WTC11 (cell line): ENCODE measurements around the gene CCDC57. TPM values are rescaled to one million over a fixed set of nuclear protein-coding genes. Genes with fewer than 3 reads are reported as not detected.

Experiments used
- ATAC-seq: fragments of 200-7000 bp; cut with Tn5 transposase; 2 replicates; pipeline ENCODE4 v1.10.0; 2021; ENCODE audit warnings: mild to moderate bottlenecking, moderate library complexity
- CTCF ChIA-PET: fragments of 300-600 bp; sonication (Branson Sonifier 250); formaldehyde crosslinking; loops from one replicate; lab custom pipeline; 2021; ENCODE audit warnings: antibody characterized with exemption; lab: Charles Lee
- POLR2A ChIA-PET: fragments of 350-600 bp; sonication (Branson Sonifier 250); formaldehyde crosslinking; loops from one replicate; lab custom pipeline; 2021; ENCODE audit warnings: antibody characterized with exemption; lab: Charles Lee
- DNase-seq: peaks from one replicate; pipeline ENCODE4 v3.0.0; 2021; ENCODE audit warnings: low spot score
- H3K27ac Mint-ChIP-seq: 2 replicates; pipeline ENCODE4 v1.8.0; 2021; ENCODE audit warnings: mixed read lengths
- H3K27me3 Mint-ChIP-seq: 2 replicates; pipeline ENCODE4 v1.8.0; 2021; ENCODE audit warnings: low read depth, mild to moderate bottlenecking, moderate library complexity, mixed read lengths
- H3K36me3 Mint-ChIP-seq: 2 replicates; pipeline ENCODE4 v1.8.0; 2021; ENCODE audit warnings: mixed read lengths
- H3K4me1 Mint-ChIP-seq: 2 replicates; pipeline ENCODE4 v1.8.0; 2022; ENCODE audit warnings: mixed read lengths
- H3K4me3 Mint-ChIP-seq: 2 replicates; pipeline ENCODE4 v1.8.0; 2021; ENCODE audit warnings: mild to moderate bottlenecking, moderate library complexity, mixed read lengths
- H3K9me3 Mint-ChIP-seq: 2 replicates; pipeline ENCODE4 v1.8.0; 2021; ENCODE audit warnings: mixed read lengths
- CREB1 ChIP-seq: sonication (generic); formaldehyde crosslinking; IDR thresholded peaks from 2 replicates; pipeline ENCODE4 v1.8.0; 2023; ENCODE audit warnings: mild to moderate bottlenecking, missing genetic modification reagents
- JAZF1 ChIP-seq: fragments of 250-450 bp; sonication (Bioruptor Pico); IDR thresholded peaks from 2 replicates; pipeline ENCODE4 v1.9.0; 2021; ENCODE audit warnings: moderate library complexity, mild to moderate bottlenecking, inconsistent platforms
- NFATC4 ChIP-seq: fragments of 250-450 bp; sonication (Bioruptor Pico); IDR thresholded peaks from 2 replicates; pipeline ENCODE4 v1.9.0; 2021; ENCODE audit warnings: mild to moderate bottlenecking
- SMAD4 ChIP-seq: sonication (generic); formaldehyde crosslinking; IDR thresholded peaks from 2 replicates; pipeline ENCODE4 v1.8.0; 2022; ENCODE audit warnings: mild to moderate bottlenecking, missing genetic modification reagents
- TP53 ChIP-seq: sonication (generic); formaldehyde crosslinking; IDR thresholded peaks from 2 replicates; pipeline ENCODE4 v1.8.1; 2023; ENCODE audit warnings: mild to moderate bottlenecking, missing genetic modification reagents
- ZBTB21 ChIP-seq: sonication (generic); formaldehyde crosslinking; IDR thresholded peaks from 2 replicates; pipeline ENCODE4 v1.8.1; 2023; ENCODE audit warnings: mild to moderate bottlenecking, missing genetic modification reagents, borderline replicate concordance
- ZNF121 ChIP-seq: sonication (generic); formaldehyde crosslinking; IDR thresholded peaks from 2 replicates; pipeline ENCODE4 v1.8.0; 2023; ENCODE audit warnings: missing genetic modification reagents
- ZNF396 ChIP-seq: fragments of 250-450 bp; sonication (Bioruptor Pico); IDR thresholded peaks from 2 replicates; pipeline ENCODE4 v1.8.0; 2021; ENCODE audit warnings: mild to moderate bottlenecking, moderate library complexity, borderline replicate concordance
- ZNF423 ChIP-seq: fragments of 250-450 bp; sonication (Bioruptor Pico); IDR thresholded peaks from 2 replicates; pipeline ENCODE4 v2.1.2; 2022; ENCODE audit warnings: mild to moderate bottlenecking, moderate library complexity
- total RNA-seq: library from RNA; stranded (reverse); gene quantifications from 3 replicates; pipeline ENCODE4 v1.2.3, GENCODE V29; 2021
- TF ChIP-seq, protein P1 (sequence below): sonication (generic); formaldehyde crosslinking; IDR thresholded peaks from 2 replicates; pipeline ENCODE4 v1.8.0; 2022; ENCODE audit warnings: mild to moderate bottlenecking, missing genetic modification reagents
- TF ChIP-seq, protein P2 (sequence below): fragments of 250-450 bp; sonication (Bioruptor Pico); IDR thresholded peaks from 2 replicates; pipeline ENCODE4 v1.9.0; 2021; ENCODE audit warnings: mild to moderate bottlenecking, borderline replicate concordance
- TF ChIP-seq, protein P3 (sequence below): sonication (generic); formaldehyde crosslinking; IDR thresholded peaks from 2 replicates; pipeline ENCODE4 v1.8.1; 2023; ENCODE audit warnings: mild to moderate bottlenecking, missing genetic modification reagents
- TF ChIP-seq, protein P4 (sequence below): sonication (generic); formaldehyde crosslinking; conservative IDR thresholded peaks from 2 replicates; pipeline ENCODE4 v1.8.1; 2023; ENCODE audit warnings: mild to moderate bottlenecking, low read depth, missing genetic modification reagents, moderate library complexity
- TF ChIP-seq, protein P5 (sequence below): sonication (generic); formaldehyde crosslinking; IDR thresholded peaks from 2 replicates; pipeline ENCODE4 v1.8.0; 2022; ENCODE audit warnings: mild to moderate bottlenecking, missing genetic modification reagents
- TF ChIP-seq, protein P6 (sequence below): sonication (generic); formaldehyde crosslinking; IDR thresholded peaks from 2 replicates; pipeline ENCODE4 v1.8.0; 2022; ENCODE audit warnings: mild to moderate bottlenecking, missing genetic modification reagents
- TF ChIP-seq, protein P7 (sequence below): sonication (generic); formaldehyde crosslinking; IDR thresholded peaks from 2 replicates; pipeline ENCODE4 v1.8.1; 2023; ENCODE audit warnings: mild to moderate bottlenecking, missing genetic modification reagents, moderate library complexity
- TF ChIP-seq, protein P8 (sequence below): sonication (generic); formaldehyde crosslinking; conservative IDR thresholded peaks from 2 replicates; pipeline ENCODE4 v1.8.1; 2022; ENCODE audit warnings: mild to moderate bottlenecking, missing genetic modification reagents
- TF ChIP-seq, protein P9 (sequence below): fragments of 250-450 bp; sonication (Bioruptor Pico); IDR thresholded peaks from 2 replicates; pipeline ENCODE4 v1.9.0; 2021; ENCODE audit warnings: moderate library complexity, mild to moderate bottlenecking, inconsistent platforms, borderline replicate concordance

Gene CCDC57
- total RNA-seq, 1 experiment from 2014 or later, result 20.0 TPM

DNA sequence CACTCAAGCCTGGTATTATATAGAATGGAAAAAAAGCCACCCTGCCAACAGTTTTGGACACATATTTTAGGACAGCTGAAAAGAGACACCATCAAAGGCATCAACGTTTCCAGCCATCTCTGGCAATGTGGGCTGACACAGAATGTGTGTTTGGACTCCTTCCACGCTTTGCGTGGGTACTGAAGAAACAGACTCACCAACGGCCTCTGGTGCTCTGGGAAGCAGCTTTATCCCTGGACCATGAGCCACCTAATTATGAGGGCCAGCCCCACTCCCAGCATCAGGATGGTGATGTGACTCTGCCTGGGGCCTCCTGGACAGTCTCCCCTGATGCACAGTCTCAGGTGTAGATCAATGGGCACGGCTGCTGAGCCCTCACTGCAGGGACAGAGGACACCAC, 27.9 kb downstream of the CCDC57 start:
- ATAC-seq, result no peak
- CTCF ChIA-PET, result no interaction called here
- H3K27me3 Mint-ChIP-seq, result peaks cover 17% of the 10 kb centered on the region
- peaks cover 12% of the 10 kb centered on the region; the same call in 1 of the 2 replicates for H3K36me3 Mint-ChIP-seq
- H3K4me1 Mint-ChIP-seq, result no peaks in the 10 kb centered on the region
- H3K9me3 Mint-ChIP-seq, result no peaks in the 10 kb centered on the region
- no peak overlapping the region for H3K27ac Mint-ChIP-seq
- POLR2A ChIA-PET, result no interaction called here
- TF ChIP-seq, protein P1, sequence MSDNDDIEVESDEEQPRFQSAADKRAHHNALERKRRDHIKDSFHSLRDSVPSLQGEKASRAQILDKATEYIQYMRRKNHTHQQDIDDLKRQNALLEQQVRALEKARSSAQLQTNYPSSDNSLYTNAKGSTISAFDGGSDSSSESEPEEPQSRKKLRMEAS, result no peak
- TF ChIP-seq, protein P2, sequence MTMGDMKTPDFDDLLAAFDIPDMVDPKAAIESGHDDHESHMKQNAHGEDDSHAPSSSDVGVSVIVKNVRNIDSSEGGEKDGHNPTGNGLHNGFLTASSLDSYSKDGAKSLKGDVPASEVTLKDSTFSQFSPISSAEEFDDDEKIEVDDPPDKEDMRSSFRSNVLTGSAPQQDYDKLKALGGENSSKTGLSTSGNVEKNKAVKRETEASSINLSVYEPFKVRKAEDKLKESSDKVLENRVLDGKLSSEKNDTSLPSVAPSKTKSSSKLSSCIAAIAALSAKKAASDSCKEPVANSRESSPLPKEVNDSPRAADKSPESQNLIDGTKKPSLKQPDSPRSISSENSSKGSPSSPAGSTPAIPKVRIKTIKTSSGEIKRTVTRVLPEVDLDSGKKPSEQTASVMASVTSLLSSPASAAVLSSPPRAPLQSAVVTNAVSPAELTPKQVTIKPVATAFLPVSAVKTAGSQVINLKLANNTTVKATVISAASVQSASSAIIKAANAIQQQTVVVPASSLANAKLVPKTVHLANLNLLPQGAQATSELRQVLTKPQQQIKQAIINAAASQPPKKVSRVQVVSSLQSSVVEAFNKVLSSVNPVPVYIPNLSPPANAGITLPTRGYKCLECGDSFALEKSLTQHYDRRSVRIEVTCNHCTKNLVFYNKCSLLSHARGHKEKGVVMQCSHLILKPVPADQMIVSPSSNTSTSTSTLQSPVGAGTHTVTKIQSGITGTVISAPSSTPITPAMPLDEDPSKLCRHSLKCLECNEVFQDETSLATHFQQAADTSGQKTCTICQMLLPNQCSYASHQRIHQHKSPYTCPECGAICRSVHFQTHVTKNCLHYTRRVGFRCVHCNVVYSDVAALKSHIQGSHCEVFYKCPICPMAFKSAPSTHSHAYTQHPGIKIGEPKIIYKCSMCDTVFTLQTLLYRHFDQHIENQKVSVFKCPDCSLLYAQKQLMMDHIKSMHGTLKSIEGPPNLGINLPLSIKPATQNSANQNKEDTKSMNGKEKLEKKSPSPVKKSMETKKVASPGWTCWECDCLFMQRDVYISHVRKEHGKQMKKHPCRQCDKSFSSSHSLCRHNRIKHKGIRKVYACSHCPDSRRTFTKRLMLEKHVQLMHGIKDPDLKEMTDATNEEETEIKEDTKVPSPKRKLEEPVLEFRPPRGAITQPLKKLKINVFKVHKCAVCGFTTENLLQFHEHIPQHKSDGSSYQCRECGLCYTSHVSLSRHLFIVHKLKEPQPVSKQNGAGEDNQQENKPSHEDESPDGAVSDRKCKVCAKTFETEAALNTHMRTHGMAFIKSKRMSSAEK (CRISPR knock-in tag), result no peak
- TF ChIP-seq, protein P3, sequence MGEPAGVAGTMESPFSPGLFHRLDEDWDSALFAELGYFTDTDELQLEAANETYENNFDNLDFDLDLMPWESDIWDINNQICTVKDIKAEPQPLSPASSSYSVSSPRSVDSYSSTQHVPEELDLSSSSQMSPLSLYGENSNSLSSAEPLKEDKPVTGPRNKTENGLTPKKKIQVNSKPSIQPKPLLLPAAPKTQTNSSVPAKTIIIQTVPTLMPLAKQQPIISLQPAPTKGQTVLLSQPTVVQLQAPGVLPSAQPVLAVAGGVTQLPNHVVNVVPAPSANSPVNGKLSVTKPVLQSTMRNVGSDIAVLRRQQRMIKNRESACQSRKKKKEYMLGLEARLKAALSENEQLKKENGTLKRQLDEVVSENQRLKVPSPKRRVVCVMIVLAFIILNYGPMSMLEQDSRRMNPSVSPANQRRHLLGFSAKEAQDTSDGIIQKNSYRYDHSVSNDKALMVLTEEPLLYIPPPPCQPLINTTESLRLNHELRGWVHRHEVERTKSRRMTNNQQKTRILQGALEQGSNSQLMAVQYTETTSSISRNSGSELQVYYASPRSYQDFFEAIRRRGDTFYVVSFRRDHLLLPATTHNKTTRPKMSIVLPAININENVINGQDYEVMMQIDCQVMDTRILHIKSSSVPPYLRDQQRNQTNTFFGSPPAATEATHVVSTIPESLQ (CRISPR knock-in tag), result no peak
- no peak for TF ChIP-seq ZBTB21 (CRISPR knock-in tag)
- TF ChIP-seq SMAD4, result no peak
- TF ChIP-seq, protein P4, sequence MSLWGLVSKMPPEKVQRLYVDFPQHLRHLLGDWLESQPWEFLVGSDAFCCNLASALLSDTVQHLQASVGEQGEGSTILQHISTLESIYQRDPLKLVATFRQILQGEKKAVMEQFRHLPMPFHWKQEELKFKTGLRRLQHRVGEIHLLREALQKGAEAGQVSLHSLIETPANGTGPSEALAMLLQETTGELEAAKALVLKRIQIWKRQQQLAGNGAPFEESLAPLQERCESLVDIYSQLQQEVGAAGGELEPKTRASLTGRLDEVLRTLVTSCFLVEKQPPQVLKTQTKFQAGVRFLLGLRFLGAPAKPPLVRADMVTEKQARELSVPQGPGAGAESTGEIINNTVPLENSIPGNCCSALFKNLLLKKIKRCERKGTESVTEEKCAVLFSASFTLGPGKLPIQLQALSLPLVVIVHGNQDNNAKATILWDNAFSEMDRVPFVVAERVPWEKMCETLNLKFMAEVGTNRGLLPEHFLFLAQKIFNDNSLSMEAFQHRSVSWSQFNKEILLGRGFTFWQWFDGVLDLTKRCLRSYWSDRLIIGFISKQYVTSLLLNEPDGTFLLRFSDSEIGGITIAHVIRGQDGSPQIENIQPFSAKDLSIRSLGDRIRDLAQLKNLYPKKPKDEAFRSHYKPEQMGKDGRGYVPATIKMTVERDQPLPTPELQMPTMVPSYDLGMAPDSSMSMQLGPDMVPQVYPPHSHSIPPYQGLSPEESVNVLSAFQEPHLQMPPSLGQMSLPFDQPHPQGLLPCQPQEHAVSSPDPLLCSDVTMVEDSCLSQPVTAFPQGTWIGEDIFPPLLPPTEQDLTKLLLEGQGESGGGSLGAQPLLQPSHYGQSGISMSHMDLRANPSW (CRISPR knock-in tag), result no peak
- TF ChIP-seq, all 79 proteins: peak for 0
- no peak overlapping the region for H3K4me3 Mint-ChIP-seq
- DNase-seq, result no peak

DNA sequence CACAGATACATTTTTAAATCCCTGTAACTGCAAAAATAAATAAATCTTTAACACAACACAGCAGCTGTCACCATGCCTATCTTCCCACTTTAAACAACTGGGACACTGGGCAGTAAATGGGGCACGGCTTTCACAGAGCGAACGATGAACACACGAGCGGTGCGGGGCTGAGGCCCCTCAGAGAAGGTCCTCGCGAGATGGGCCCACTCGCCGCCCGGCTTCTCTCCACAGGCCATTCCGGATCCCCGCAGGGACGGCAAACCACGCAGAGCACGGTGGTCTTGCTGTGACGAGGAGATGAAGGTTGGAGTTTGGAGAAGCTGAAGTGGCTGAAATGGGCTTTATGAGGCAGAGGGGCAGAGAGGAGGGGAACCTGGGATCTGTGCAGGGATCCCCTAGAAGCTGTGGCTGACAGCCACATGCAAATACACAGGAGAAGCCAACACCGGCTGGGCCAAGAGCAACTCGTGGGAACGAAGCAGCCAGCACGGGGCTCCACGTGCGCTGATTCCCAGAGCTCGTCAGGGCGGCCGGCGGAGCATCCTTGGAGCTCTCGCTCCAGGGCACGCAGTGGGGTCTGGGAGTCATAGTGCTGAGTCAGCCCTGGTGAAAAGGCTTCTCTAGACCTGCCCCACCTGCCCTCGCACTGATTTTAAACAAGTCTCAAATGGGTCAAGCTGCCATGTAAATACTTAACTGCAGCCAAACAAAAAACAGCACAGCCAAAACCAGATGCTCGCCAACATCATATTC, 31.7 kb downstream of the CCDC57 start:
- Mint-ChIP-seq H3K4me1 (0 out of 2 replicates have a peak, but pooled peaks cover 3% of the 10 kb centered on the region), H3K4me3 (no peak overlapping the region), H3K27me3 (peaks cover 55% of the 10 kb centered on the region), H3K27ac (no peak overlapping the region), H3K36me3 (peaks cover 25% of the 10 kb centered on the region), H3K9me3 (no peaks in the 10 kb centered on the region)
- ChIA-PET POLR2A (no interaction called here), CTCF (interaction anchor here (0.6 to 2.0 kb wide), 3 partner anchors 22 to 161 kb away, joined by 4 to 6 read pairs (median 5); no protein-coding TSS in a partner anchor)
- ATAC-seq (no peak), DNase-seq (no peak)
- no peak for TF ChIP-seq ZNF121 (CRISPR knock-in tag)
- TF ChIP-seq TP53 (CRISPR knock-in tag), result no peak
- no peak for TF ChIP-seq ZNF423 (CRISPR knock-in tag)
- TF ChIP-seq, protein P5, sequence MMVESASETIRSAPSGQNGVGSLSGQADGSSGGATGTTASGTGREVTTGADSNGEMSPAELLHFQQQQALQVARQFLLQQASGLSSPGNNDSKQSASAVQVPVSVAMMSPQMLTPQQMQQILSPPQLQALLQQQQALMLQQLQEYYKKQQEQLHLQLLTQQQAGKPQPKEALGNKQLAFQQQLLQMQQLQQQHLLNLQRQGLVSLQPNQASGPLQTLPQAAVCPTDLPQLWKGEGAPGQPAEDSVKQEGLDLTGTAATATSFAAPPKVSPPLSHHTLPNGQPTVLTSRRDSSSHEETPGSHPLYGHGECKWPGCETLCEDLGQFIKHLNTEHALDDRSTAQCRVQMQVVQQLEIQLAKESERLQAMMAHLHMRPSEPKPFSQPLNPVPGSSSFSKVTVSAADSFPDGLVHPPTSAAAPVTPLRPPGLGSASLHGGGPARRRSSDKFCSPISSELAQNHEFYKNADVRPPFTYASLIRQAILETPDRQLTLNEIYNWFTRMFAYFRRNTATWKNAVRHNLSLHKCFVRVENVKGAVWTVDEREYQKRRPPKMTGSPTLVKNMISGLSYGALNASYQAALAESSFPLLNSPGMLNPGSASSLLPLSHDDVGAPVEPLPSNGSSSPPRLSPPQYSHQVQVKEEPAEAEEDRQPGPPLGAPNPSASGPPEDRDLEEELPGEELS, result no peak
- TF ChIP-seq JAZF1 (CRISPR knock-in tag), result no peak
- TF ChIP-seq CREB1 (CRISPR knock-in tag), result no peak
- TF ChIP-seq NFATC4, result no peak
- TF ChIP-seq, protein P6, sequence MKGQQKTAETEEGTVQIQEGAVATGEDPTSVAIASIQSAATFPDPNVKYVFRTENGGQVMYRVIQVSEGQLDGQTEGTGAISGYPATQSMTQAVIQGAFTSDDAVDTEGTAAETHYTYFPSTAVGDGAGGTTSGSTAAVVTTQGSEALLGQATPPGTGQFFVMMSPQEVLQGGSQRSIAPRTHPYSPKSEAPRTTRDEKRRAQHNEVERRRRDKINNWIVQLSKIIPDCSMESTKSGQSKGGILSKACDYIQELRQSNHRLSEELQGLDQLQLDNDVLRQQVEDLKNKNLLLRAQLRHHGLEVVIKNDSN, result no peak
- TF ChIP-seq, protein P7, sequence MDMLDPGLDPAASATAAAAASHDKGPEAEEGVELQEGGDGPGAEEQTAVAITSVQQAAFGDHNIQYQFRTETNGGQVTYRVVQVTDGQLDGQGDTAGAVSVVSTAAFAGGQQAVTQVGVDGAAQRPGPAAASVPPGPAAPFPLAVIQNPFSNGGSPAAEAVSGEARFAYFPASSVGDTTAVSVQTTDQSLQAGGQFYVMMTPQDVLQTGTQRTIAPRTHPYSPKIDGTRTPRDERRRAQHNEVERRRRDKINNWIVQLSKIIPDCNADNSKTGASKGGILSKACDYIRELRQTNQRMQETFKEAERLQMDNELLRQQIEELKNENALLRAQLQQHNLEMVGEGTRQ (CRISPR knock-in tag), result no peak
- TF ChIP-seq, protein P8, sequence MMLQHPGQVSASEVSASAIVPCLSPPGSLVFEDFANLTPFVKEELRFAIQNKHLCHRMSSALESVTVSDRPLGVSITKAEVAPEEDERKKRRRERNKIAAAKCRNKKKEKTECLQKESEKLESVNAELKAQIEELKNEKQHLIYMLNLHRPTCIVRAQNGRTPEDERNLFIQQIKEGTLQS, result no peak
- no peak for TF ChIP-seq ZNF396 (CRISPR knock-in tag)
- TF ChIP-seq, protein P9, sequence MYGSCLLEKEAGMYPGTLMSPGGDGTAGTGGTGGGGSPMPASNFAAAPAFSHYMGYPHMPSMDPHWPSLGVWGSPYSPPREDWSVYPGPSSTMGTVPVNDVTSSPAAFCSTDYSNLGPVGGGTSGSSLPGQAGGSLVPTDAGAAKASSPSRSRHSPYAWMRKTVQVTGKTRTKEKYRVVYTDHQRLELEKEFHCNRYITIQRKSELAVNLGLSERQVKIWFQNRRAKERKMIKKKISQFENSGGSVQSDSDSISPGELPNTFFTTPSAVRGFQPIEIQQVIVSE (CRISPR knock-in tag), result no peak
